ENCODE results near the gene ACSM2B.
"Not testable (repeated sequence)": the region's sequence is repeated elsewhere in the genome, so short reads cannot be mapped to it uniquely, and the experiment has no call there.

Gene ACSM2B

GRCh38 chr16:20564218-20564617, 11.9 kb downstream of the ACSM2B start:
- H3K4me1 ChIP-seq (ENCODE audit: control insufficient read depth, insufficient read depth, low read length); H3K9me3 ChIP-seq (ENCODE audit: control insufficient read depth, insufficient read depth, low read depth, low read length); H3K4me3 ChIP-seq (ENCODE audit: low read depth, low read length); H3K36me3 ChIP-seq (ENCODE audit: control insufficient read depth, insufficient read depth, low read length); H3K9ac ChIP-seq (ENCODE audit: low read length); H3K27ac ChIP-seq (ENCODE audit: low read depth, low read length); H3K27me3 ChIP-seq (ENCODE audit: control insufficient read depth, insufficient read depth, low read length): not testable (repeated sequence)

- H3K36me3 ChIP-seq (ENCODE audit: control insufficient read depth, insufficient read depth, low read length); H3K4me1 ChIP-seq (ENCODE audit: control insufficient read depth, insufficient read depth, low read length); H3K27me3 ChIP-seq (ENCODE audit: control insufficient read depth, insufficient read depth, low read length); H3K27ac ChIP-seq (ENCODE audit: low read depth, low read length); H3K9me3 ChIP-seq (ENCODE audit: control insufficient read depth, insufficient read depth, low read depth, low read length); H3K4me3 ChIP-seq (ENCODE audit: low read depth, low read length); H3K9ac ChIP-seq (ENCODE audit: low read length): not testable (repeated sequence)
These were observed 20.5 kb downstream of the ACSM2B start for GRCh38 chr16:20555628-20556027.

GRCh38 chr16:20554689-20555088, 21.5 kb downstream of the ACSM2B start:
- H3K27me3 ChIP-seq (ENCODE audit: control insufficient read depth, insufficient read depth, low read length); H3K27ac ChIP-seq (ENCODE audit: low read depth, low read length); H3K4me1 ChIP-seq (ENCODE audit: control insufficient read depth, insufficient read depth, low read length); H3K4me3 ChIP-seq (ENCODE audit: low read depth, low read length); H3K9ac ChIP-seq (ENCODE audit: low read length); H3K36me3 ChIP-seq (ENCODE audit: control insufficient read depth, insufficient read depth, low read length); H3K9me3 ChIP-seq (ENCODE audit: control insufficient read depth, insufficient read depth, low read depth, low read length): not testable (repeated sequence)

- not testable (repeated sequence) for H3K4me1 ChIP-seq (ENCODE audit: control insufficient read depth, insufficient read depth, low read length); H3K36me3 ChIP-seq (ENCODE audit: control insufficient read depth, insufficient read depth, low read length); H3K27ac ChIP-seq (ENCODE audit: low read depth, low read length); H3K9me3 ChIP-seq (ENCODE audit: control insufficient read depth, insufficient read depth, low read depth, low read length); H3K27me3 ChIP-seq (ENCODE audit: control insufficient read depth, insufficient read depth, low read length); H3K4me3 ChIP-seq (ENCODE audit: low read depth, low read length); H3K9ac ChIP-seq (ENCODE audit: low read length)
These were observed 22.7 kb downstream of the ACSM2B start for GRCh38 chr16:20553493-20553892.

GRCh38 chr16:20546951-20547350, 29.2 kb downstream of the ACSM2B start:
- not testable (repeated sequence) for H3K9ac ChIP-seq (ENCODE audit: low read length); H3K4me3 ChIP-seq (ENCODE audit: low read depth, low read length); H3K27ac ChIP-seq (ENCODE audit: low read depth, low read length); H3K4me1 ChIP-seq (ENCODE audit: control insufficient read depth, insufficient read depth, low read length); H3K36me3 ChIP-seq (ENCODE audit: control insufficient read depth, insufficient read depth, low read length); H3K27me3 ChIP-seq (ENCODE audit: control insufficient read depth, insufficient read depth, low read length); H3K9me3 ChIP-seq (ENCODE audit: control insufficient read depth, insufficient read depth, low read depth, low read length)

- H3K27me3 ChIP-seq (ENCODE audit: control insufficient read depth, insufficient read depth, low read length); H3K4me1 ChIP-seq (ENCODE audit: control insufficient read depth, insufficient read depth, low read length); H3K9me3 ChIP-seq (ENCODE audit: control insufficient read depth, insufficient read depth, low read depth, low read length); H3K27ac ChIP-seq (ENCODE audit: low read depth, low read length); H3K4me3 ChIP-seq (ENCODE audit: low read depth, low read length); H3K9ac ChIP-seq (ENCODE audit: low read length); H3K36me3 ChIP-seq (ENCODE audit: control insufficient read depth, insufficient read depth, low read length): not testable (repeated sequence)
These were observed 29.8 kb downstream of the ACSM2B start for GRCh38 chr16:20546278-20546853.

- H3K9ac ChIP-seq (ENCODE audit: low read length); H3K9me3 ChIP-seq (ENCODE audit: control insufficient read depth, insufficient read depth, low read depth, low read length); H3K4me3 ChIP-seq (ENCODE audit: low read depth, low read length); H3K4me1 ChIP-seq (ENCODE audit: control insufficient read depth, insufficient read depth, low read length); H3K36me3 ChIP-seq (ENCODE audit: control insufficient read depth, insufficient read depth, low read length); H3K27me3 ChIP-seq (ENCODE audit: control insufficient read depth, insufficient read depth, low read length); H3K27ac ChIP-seq (ENCODE audit: low read depth, low read length): not testable (repeated sequence)
These were observed 35.4 kb downstream of the ACSM2B start for GRCh38 chr16:20540603-20541316.

- no peaks in the 10 kb centered on the region for H3K36me3 ChIP-seq (ENCODE audit: control insufficient read depth, insufficient read depth, low read length)
These were observed 37.5 kb downstream of the ACSM2B start for GRCh38 chr16:20538687-20539086.

GRCh38 chr16:20538181-20538580, 38.0 kb downstream of the ACSM2B start:
- Histone ChIP-seq H3K36me3 (ENCODE audit: control insufficient read depth, insufficient read depth, low read length) (no peaks in the 10 kb centered on the region), H3K27ac (ENCODE audit: low read depth, low read length) (no peak overlapping the region), H3K4me1 (ENCODE audit: control insufficient read depth, insufficient read depth, low read length) (no peaks in the 10 kb centered on the region), H3K27me3 (ENCODE audit: control insufficient read depth, insufficient read depth, low read length) (no peaks in the 10 kb centered on the region; the same call in 1 of the 2 replicates), H3K9ac (ENCODE audit: low read length) (no peak overlapping the region), H3K9me3 (ENCODE audit: control insufficient read depth, insufficient read depth, low read depth, low read length) (no peaks in the 10 kb centered on the region), H3K4me3 (ENCODE audit: low read depth, low read length) (no peak overlapping the region)

More at GRCh38 chr16:20538687-20539086, 37.5 kb downstream of the ACSM2B start:
- H3K9me3 ChIP-seq (ENCODE audit: control insufficient read depth, insufficient read depth, low read depth, low read length): no peaks in the 10 kb centered on the region
- H3K27me3 ChIP-seq (ENCODE audit: control insufficient read depth, insufficient read depth, low read length): no peaks in the 10 kb centered on the region; the same call in 1 of the 2 replicates
- H3K27ac ChIP-seq (ENCODE audit: low read depth, low read length): no peak overlapping the region
- H3K4me3 ChIP-seq (ENCODE audit: low read depth, low read length): no peak overlapping the region
- no peaks in the 10 kb centered on the region for H3K4me1 ChIP-seq (ENCODE audit: control insufficient read depth, insufficient read depth, low read length)
- H3K9ac ChIP-seq (ENCODE audit: low read length): no peak overlapping the region

- H3K9ac ChIP-seq (ENCODE audit: low read length); H3K4me1 ChIP-seq (ENCODE audit: control insufficient read depth, insufficient read depth, low read length); H3K27me3 ChIP-seq (ENCODE audit: control insufficient read depth, insufficient read depth, low read length); H3K4me3 ChIP-seq (ENCODE audit: low read depth, low read length); H3K36me3 ChIP-seq (ENCODE audit: control insufficient read depth, insufficient read depth, low read length); H3K9me3 ChIP-seq (ENCODE audit: control insufficient read depth, insufficient read depth, low read depth, low read length); H3K27ac ChIP-seq (ENCODE audit: low read depth, low read length): not testable (repeated sequence)
These were observed 39.5 kb downstream of the ACSM2B start for GRCh38 chr16:20536669-20537068.

GRCh38 chr16:20532284-20532792, 43.8 kb downstream of the ACSM2B start:
- not testable (repeated sequence) for H3K9me3 ChIP-seq (ENCODE audit: control insufficient read depth, insufficient read depth, low read depth, low read length); H3K4me3 ChIP-seq (ENCODE audit: low read depth, low read length); H3K27me3 ChIP-seq (ENCODE audit: control insufficient read depth, insufficient read depth, low read length); H3K27ac ChIP-seq (ENCODE audit: low read depth, low read length); H3K4me1 ChIP-seq (ENCODE audit: control insufficient read depth, insufficient read depth, low read length); H3K9ac ChIP-seq (ENCODE audit: low read length); H3K36me3 ChIP-seq (ENCODE audit: control insufficient read depth, insufficient read depth, low read length)

Measured in HUES6 (cell line).